ENCODE measurements around the gene HABP4. TPM values are rescaled to one million over a fixed set of nuclear protein-coding genes. Genes with fewer than 3 reads are reported as not detected.

Gene HABP4
- total RNA-seq, 2 donors from 2014 or later: 3.0 to 11.5 TPM

DNA sequence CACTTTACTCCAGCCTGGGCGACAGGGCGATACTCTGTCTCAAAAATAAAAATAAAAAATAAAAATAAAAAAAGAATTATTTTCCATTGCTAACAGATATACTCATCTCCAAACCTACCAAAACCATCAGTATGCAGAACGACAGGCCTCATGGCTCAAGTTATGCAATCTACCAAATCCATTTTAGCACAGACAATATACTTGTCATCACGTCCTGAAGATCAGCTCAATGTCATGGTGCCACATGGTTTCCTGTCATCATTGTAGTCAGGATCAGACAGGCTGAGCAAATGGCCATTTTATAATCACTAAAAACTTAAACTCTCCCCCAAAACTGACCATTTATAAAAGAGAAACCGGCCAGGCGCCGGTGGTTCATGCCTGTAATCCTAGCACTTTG, 69.1 kb downstream of the HABP4 start:
- ATAC-seq: no peak
- H3K27ac Mint-ChIP-seq: no peak overlapping the region
- H3K4me1 Mint-ChIP-seq (ENCODE audit: low read depth in 2 of 2): no peaks in the 10 kb centered on the region
- H3K4me3 Mint-ChIP-seq: no peak overlapping the region
- no peak for DNase-seq (ENCODE audit: low spot score)
- H3K27me3 Mint-ChIP-seq: peaks cover 0 to 6% of the 10 kb centered on the region in 2 donors
- H3K36me3 Mint-ChIP-seq: no peaks in the 10 kb centered on the region
- H3K9me3 Mint-ChIP-seq: no peaks in the 10 kb centered on the region

DNA sequence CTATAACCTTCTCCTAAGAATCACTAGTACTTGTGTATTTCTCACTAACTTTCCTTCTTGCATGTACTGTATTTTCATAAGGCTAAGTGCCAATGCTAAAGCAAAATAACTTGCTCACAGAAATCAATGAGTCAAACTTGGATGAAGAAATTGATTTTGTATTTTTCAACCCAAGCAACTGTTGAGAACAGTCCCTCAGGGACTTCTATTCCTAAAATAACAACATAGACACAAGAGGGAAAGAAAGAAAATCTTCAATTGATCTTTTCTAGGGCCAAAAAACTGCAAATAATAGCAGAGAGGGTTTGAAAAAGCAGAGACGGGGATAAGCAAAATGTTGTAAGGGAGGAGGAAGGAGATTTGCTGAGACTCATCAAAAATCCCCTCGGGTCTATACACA, 69.8 kb downstream of the HABP4 start:
- ATAC-seq (no peak), DNase-seq (ENCODE audit: low spot score) (no peak)
- H3K27ac Mint-ChIP-seq: no peak overlapping the region
- peaks cover 0 to 5% of the 10 kb centered on the region in 2 donors for H3K27me3 Mint-ChIP-seq
- no peaks in the 10 kb centered on the region for H3K9me3 Mint-ChIP-seq
- H3K4me3 Mint-ChIP-seq: no peak overlapping the region
- H3K36me3 Mint-ChIP-seq: no peaks in the 10 kb centered on the region
- no peaks in the 10 kb centered on the region for H3K4me1 Mint-ChIP-seq (ENCODE audit: low read depth in 2 of 2)

DNA sequence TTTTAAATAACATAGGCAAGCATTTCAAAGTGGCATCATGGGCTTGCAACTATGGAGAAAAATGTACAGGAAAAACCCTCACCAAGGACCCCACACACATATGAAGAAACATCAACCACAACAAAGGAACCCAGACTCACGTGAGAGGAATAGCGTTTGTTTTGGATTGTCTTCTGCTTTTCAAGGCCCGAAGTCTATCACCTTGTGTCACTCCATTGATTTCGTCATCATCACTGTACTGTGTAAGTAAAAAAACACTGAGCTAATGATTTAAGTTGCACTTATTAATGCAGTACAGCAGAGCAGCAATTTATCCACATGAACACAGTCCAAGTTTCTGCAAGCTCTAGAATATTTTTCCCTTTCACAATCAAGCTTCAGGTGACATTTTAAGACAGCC, 72.4 kb downstream of the HABP4 start:
- Mint-ChIP-seq H3K27ac (no peak overlapping the region), H3K27me3 (peaks cover 0 to 3% of the 10 kb centered on the region in 2 donors), H3K4me3 (no peak overlapping the region), H3K9me3 (no peaks in the 10 kb centered on the region), H3K36me3 (no peaks in the 10 kb centered on the region), H3K4me1 (ENCODE audit: low read depth in 2 of 2) (no peaks in the 10 kb centered on the region)
- DNase-seq (ENCODE audit: low spot score): no peak
- no peak for ATAC-seq

DNA sequence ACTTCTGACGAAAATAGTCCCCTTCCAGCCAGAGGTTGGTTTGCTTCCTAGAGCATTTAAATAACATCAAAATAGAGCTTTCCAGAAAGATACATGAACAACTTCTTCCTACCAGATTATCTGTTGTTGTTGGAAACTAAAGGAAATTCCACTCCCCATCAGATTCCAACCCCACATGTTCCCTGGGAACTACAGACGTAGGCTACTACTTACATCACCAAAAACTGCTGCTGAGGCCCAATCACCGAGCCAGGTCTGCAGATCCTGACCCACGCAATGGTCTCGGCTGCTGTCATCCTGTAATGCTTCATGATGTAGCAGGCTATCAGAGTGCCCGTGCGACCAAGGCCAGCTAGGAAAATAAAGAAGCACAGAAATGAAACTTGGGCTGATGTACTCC, 73.4 kb downstream of the HABP4 start:
- DNase-seq (ENCODE audit: low spot score): no peak
- Mint-ChIP-seq H3K9me3 (no peaks in the 10 kb centered on the region), H3K4me3 (no peak overlapping the region), H3K36me3 (no peaks in the 10 kb centered on the region), H3K27ac (no peak overlapping the region), H3K4me1 (ENCODE audit: low read depth in 2 of 2) (no peaks in the 10 kb centered on the region), H3K27me3 (peaks cover 0 to 3% of the 10 kb centered on the region in 2 donors)
- no peak for ATAC-seq

DNA sequence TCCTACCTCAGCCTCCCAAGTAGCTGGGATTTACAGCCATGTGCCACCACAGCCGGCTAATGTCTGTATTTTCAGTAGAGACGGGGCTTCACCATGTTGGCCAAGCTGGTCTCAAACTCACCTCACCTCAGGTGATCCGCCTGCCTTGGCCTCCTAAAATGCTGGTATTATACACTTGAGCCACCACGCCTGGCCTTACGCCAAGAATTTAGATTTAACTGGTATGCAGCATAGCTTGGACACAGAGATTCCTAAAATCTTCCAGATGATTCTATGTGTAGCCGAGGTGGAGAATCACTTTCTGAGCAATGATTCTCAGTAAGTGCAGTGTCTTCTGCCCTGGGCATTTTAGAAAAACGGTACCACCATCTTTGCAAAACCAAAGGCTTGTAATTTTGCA, 74.1 kb downstream of the HABP4 start:
- Mint-ChIP-seq H3K4me1 (ENCODE audit: low read depth in 2 of 2) (no peaks in the 10 kb centered on the region), H3K27ac (no peak overlapping the region), H3K36me3 (no peaks in the 10 kb centered on the region), H3K9me3 (no peaks in the 10 kb centered on the region), H3K4me3 (no peak overlapping the region), H3K27me3 (peaks cover 0 to 3% of the 10 kb centered on the region in 2 donors)
- DNase-seq (ENCODE audit: low spot score) (no peak), ATAC-seq (no peak)

DNA sequence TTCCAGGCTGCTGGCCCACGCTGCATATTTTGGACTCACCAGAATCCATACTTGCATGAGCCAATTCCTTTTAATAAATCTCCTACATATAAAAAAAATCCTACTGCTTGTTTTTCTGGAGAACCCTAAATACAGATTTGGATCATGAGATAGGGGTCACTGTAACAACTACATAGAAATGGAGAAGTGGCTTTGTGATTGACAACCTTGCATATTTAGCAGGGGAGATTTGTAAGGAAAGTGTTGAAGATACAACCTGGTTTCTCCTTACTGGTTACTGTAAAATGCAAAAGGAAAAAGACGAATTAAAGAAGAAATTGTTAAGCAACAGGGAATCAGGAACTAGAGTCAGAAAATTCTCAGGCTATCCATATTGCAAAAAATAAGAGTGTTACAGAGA, 74.8 kb downstream of the HABP4 start:
- Mint-ChIP-seq H3K4me3 (no peak overlapping the region), H3K9me3 (no peaks in the 10 kb centered on the region), H3K36me3 (no peaks in the 10 kb centered on the region), H3K4me1 (ENCODE audit: low read depth in 2 of 2) (no peaks in the 10 kb centered on the region), H3K27me3 (peaks cover 0 to 1% of the 10 kb centered on the region in 2 donors), H3K27ac (no peak overlapping the region)
- no peak for DNase-seq (ENCODE audit: low spot score)
- no peak for ATAC-seq

DNA sequence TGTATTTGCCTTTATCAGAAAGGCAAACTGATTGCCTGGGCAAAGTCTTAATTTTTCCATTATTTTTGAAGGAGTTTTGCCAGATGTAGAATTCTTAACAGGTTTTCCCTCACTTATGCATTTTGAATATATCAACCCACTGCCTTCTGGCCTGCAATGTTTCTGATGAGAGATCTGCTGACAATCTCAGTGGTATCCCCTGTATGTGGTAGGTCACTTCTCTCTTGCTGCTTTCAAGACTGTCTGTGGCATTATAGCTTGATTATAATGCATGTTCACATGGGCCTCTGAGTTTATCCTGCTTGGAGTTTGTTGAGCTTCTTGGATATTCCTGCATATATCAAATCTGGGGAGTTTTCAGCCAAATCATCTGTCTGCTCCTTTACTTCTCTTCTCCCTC, 82.2 kb downstream of the HABP4 start:
- Mint-ChIP-seq H3K4me3 (no peak overlapping the region), H3K9me3 (no peaks in the 10 kb centered on the region), H3K27me3 (peaks cover 0 to 4% of the 10 kb centered on the region in 2 donors), H3K27ac (no peak overlapping the region), H3K4me1 (ENCODE audit: low read depth in 2 of 2) (no peaks in the 10 kb centered on the region), H3K36me3 (peaks cover 6% of the 10 kb centered on the region)
- DNase-seq (ENCODE audit: low spot score): no peak
- no peak for ATAC-seq

DNA sequence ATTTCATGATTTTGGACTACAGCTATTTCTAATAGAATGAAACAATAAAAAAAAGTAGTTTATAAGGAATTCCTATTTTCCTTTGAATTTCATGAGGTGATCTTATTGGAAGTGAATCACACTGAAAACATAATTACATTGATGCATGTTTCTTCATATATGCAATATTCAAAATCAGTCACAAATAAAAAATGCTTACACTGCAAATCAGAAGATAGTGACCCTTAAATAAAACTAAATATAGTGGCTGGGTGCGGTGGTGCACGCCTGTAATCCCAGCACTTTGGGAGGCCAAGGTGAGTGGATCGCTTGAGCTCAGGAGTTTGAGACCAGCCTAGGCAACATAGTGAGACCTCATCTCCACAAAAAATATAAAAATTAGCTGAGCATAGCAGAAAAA, 90.1 kb downstream of the HABP4 start:
- Mint-ChIP-seq H3K27ac (no peak overlapping the region), H3K36me3 (no peaks in the 10 kb centered on the region), H3K9me3 (no peaks in the 10 kb centered on the region), H3K4me3 (no peak overlapping the region), H3K27me3 (no peaks in the 10 kb centered on the region), H3K4me1 (ENCODE audit: low read depth in 2 of 2) (no peaks in the 10 kb centered on the region)
- ATAC-seq (no peak), DNase-seq (ENCODE audit: low spot score) (no peak)

Other genes with a start within 250 kb of the HABP4 start
- gene HSD17B3, start 148.0 kb upstream of the HABP4 start, total RNA-seq: not detected
- 10 to 100 TPM in 1 of 2 donors, 1 to 10 TPM in 1; 4.2 to 12.9 TPM for gene SLC35D2, start 66.5 kb upstream of the HABP4 start, total RNA-seq
- 10 to 100 TPM; 12.8 to 26.3 TPM for gene ZNF367, start 31.8 kb upstream of the HABP4 start, total RNA-seq
- 1 to 10 TPM in 1 of 2 donors, under 1 TPM in 1; 0.45 to 3.1 TPM for gene CDC14B, start 169.7 kb downstream of the HABP4 start, total RNA-seq
- gene PRXL2C, start 205.1 kb downstream of the HABP4 start, total RNA-seq: 1 to 10 TPM; 2.5 to 4.8 TPM